Endometrial microvascular endothelial cells (primary cell): ENCODE measurements around the gene PDE2A. TPM values are rescaled to one million over a fixed set of nuclear protein-coding genes. Genes with fewer than 3 reads are reported as not detected.

Experiments used
- in situ Hi-C: cut with HindIII; loops from 2 replicates; pipeline ENCODE4 v1.10.0; 2017; ENCODE audit warnings: low sequenced_read_pairs, low pct_unique_long_range_greater_than_20kb; ENCODE audit errors: inconsistent ontology term
- total RNA-seq: library from RNA; depleted of rRNA; stranded (reverse); fragments of >200 nt; gene quantifications from one replicate; pipeline ENCODE4 v1.2.3, GENCODE V29; 2015; ENCODE audit errors: inconsistent ontology term

The PDE2A gene
- total RNA-seq, 1 donor from 2014 or later: 9.5 TPM

- in situ Hi-C loops: no loop called here
Measured at GRCh38 chr11:72643547-72643946, 30.7 kb downstream of the PDE2A start.

GRCh38 chr11:72642884-72643522, 31.2 kb downstream of the PDE2A start:
- in situ Hi-C loops: no loop called here

GRCh38 chr11:72642043-72642883, 32.0 kb downstream of the PDE2A start:
- in situ Hi-C loops: no loop called here

- in situ Hi-C loops: no loop called here
Measured at GRCh38 chr11:72641522-72642042, 32.6 kb downstream of the PDE2A start.

GRCh38 chr11:72639502-72640375, 34.5 kb downstream of the PDE2A start:
- in situ Hi-C loops: no loop called here

- in situ Hi-C loops: no loop called here
Measured at GRCh38 chr11:72637926-72638325, 36.3 kb downstream of the PDE2A start.

- in situ Hi-C loops: no loop called here
Measured at GRCh38 chr11:72637198-72637597, 37.0 kb downstream of the PDE2A start.

GRCh38 chr11:72636376-72636775, 37.8 kb downstream of the PDE2A start:
- in situ Hi-C loops: no loop called here

- in situ Hi-C loops: no loop called here
Measured at GRCh38 chr11:72635933-72636332, 38.3 kb downstream of the PDE2A start.

GRCh38 chr11:72635309-72635915, 38.8 kb downstream of the PDE2A start:
- in situ Hi-C loops: no loop called here

- in situ Hi-C loops: no loop called here
Measured at GRCh38 chr11:72634472-72635095, 39.6 kb downstream of the PDE2A start.

GRCh38 chr11:72634016-72634415, 40.2 kb downstream of the PDE2A start:
- in situ Hi-C loops: no loop called here

- in situ Hi-C loops: no loop called here
Measured at GRCh38 chr11:72633068-72633467, 41.2 kb downstream of the PDE2A start.

- in situ Hi-C loops: no loop called here
Measured at GRCh38 chr11:72631806-72632731, 42.2 kb downstream of the PDE2A start.

- in situ Hi-C loops: no loop called here
Measured at GRCh38 chr11:72630104-72630852, 43.9 kb downstream of the PDE2A start.

- in situ Hi-C loops: no loop called here
Measured at GRCh38 chr11:72629266-72629665, 45.0 kb downstream of the PDE2A start.
